ENCODE measurements around the gene OR56A4.

GRCh38 chr11:5989203-5989602 is 17.5 kb downstream of the OR56A4 start:
- no peak for TF ChIP-seq CTCF (IDR thresholded peaks at IDR 0.05; ENCODE audit: low read depth, low read length, missing input control)
- TF ChIP-seq SP1 (IDR thresholded peaks at IDR 0.05) = no peak
- no peak for TF ChIP-seq GABPA (IDR thresholded peaks at IDR 0.05 in 1 of 2, conservative IDR thresholded peaks at IDR 0.05 in 1 of 2)
- TF ChIP-seq MAX (IDR thresholded peaks at IDR 0.05) = no peak
- TF ChIP-seq YY1 (IDR thresholded peaks at IDR 0.05) = no peak
- TF ChIP-seq RAD21 (IDR thresholded peaks at IDR 0.05) = no peak
- TF ChIP-seq RXRA (IDR thresholded peaks at IDR 0.05) = no peak
- no peak for TF ChIP-seq TAF1 (conservative IDR thresholded peaks at IDR 0.05)
- TF ChIP-seq ZBTB33 (IDR thresholded peaks at IDR 0.05) = no peak
- no peak for TF ChIP-seq REST (IDR thresholded peaks at IDR 0.05)
- no peak for TF ChIP-seq JUND (IDR thresholded peaks at IDR 0.05)
- TF ChIP-seq ATF3 (IDR thresholded peaks at IDR 0.05) = no peak
- no peak for TF ChIP-seq NR2F2 (IDR thresholded peaks at IDR 0.05)
